HFFc6 (cell line): ENCODE data around the gene GPR17. TPM values are rescaled to one million over a fixed set of nuclear protein-coding genes. Genes with fewer than 3 reads are reported as not detected.

Experiments
- DNase-seq: peaks from one replicate; pipeline ENCODE4 v3.0.0-alpha.2; 2018
- H3K27ac Mint-ChIP-seq: 2 replicates; pipeline ENCODE4 v1.8.0; 2020; ENCODE audit warnings: mild to moderate bottlenecking, mixed read lengths
- H3K27me3 Mint-ChIP-seq: 2 replicates; pipeline ENCODE4 v1.8.0; 2021; ENCODE audit warnings: mild to moderate bottlenecking, moderate library complexity, mixed read lengths; ENCODE audit not compliant: insufficient read depth
- H3K36me3 Mint-ChIP-seq: 2 replicates; pipeline ENCODE4 v1.8.0; 2021; ENCODE audit warnings: low read depth, mixed read lengths
- H3K4me1 Mint-ChIP-seq: 2 replicates; pipeline ENCODE4 v1.8.0; 2020; ENCODE audit warnings: low read depth, mixed read lengths
- H3K4me3 Mint-ChIP-seq: 2 replicates; pipeline ENCODE4 v1.8.0; 2020; ENCODE audit warnings: mild to moderate bottlenecking, moderate library complexity, mixed read lengths
- H3K9me3 Mint-ChIP-seq: 2 replicates; pipeline ENCODE4 v1.8.0; 2020; ENCODE audit warnings: mild to moderate bottlenecking, mixed read lengths
- CTCF ChIP-seq: fragments of 200-600 bp; sonication (generic); IDR thresholded peaks from 2 replicates; pipeline ENCODE4 v1.5.0; 2021; ENCODE audit warnings: antibody characterized with exemption, mild to moderate bottlenecking
- total RNA-seq, 6 experiments: library from RNA; stranded (reverse); fragmentation: NEBNext Ultra II Directional; extraction: Animal tissue kit (Norgen Biotek cat#: 25700); gene quantifications; 2 replicates in 1 of 6; 3 replicates in 5 of 6; pipeline ENCODE4 v1.2.3, GENCODE V29; 2021

The GPR17 gene
- total RNA-seq, 6 experiments from 2014 or later = not detected

GRCh38 chr2:127670055-127670956 is 24.4 kb downstream of the GPR17 start:
- Mint-ChIP-seq H3K36me3 (peaks cover 9% of the 10 kb centered on the region; the same call in 1 of the 2 replicates), H3K9me3 (no peaks in the 10 kb centered on the region), H3K4me1 (peaks cover 47% of the 10 kb centered on the region), H3K27ac (peak overlapping the region; percentile 29; the same call in 1 of the 2 replicates), H3K27me3 (peaks cover 2% of the 10 kb centered on the region; the same call in 1 of the 2 replicates), H3K4me3 (no peak overlapping the region)
- no peak for TF ChIP-seq CTCF
- DNase-seq = peak; percentile 17

GRCh38 chr2:127670957-127671290 is 25.0 kb downstream of the GPR17 start:
- H3K27me3 Mint-ChIP-seq = peaks cover 2% of the 10 kb centered on the region; the same call in 1 of the 2 replicates
- H3K36me3 Mint-ChIP-seq = peaks cover 9% of the 10 kb centered on the region; the same call in 1 of the 2 replicates
- no peak for DNase-seq
- no peak overlapping the region for H3K4me3 Mint-ChIP-seq
- H3K4me1 Mint-ChIP-seq = peaks cover 49% of the 10 kb centered on the region
- H3K27ac Mint-ChIP-seq = no peak overlapping the region
- TF ChIP-seq CTCF = no peak
- no peaks in the 10 kb centered on the region for H3K9me3 Mint-ChIP-seq

- Mint-ChIP-seq H3K27me3 (peaks cover 4% of the 10 kb centered on the region; the same call in 1 of the 2 replicates), H3K27ac (no peak overlapping the region), H3K9me3 (no peaks in the 10 kb centered on the region), H3K36me3 (peaks cover 9% of the 10 kb centered on the region; the same call in 1 of the 2 replicates), H3K4me3 (no peak overlapping the region), H3K4me1 (peaks cover 51% of the 10 kb centered on the region)
- TF ChIP-seq CTCF = no peak
- DNase-seq = no peak
Observed at GRCh38 chr2:127671557-127672302, 25.8 kb downstream of the GPR17 start.

GRCh38 chr2:127672341-127673224 is 26.6 kb downstream of the GPR17 start:
- Mint-ChIP-seq H3K4me1 (peaks cover 50% of the 10 kb centered on the region), H3K27me3 (peaks cover 11% of the 10 kb centered on the region; the same call in 1 of the 2 replicates), H3K36me3 (peaks cover 9% of the 10 kb centered on the region; the same call in 1 of the 2 replicates), H3K4me3 (no peak overlapping the region), H3K9me3 (no peaks in the 10 kb centered on the region), H3K27ac (no peak overlapping the region)
- TF ChIP-seq CTCF = no peak
- no peak for DNase-seq
